GM12878 (cell line): ENCODE results near the gene IMMT. TPM values are rescaled to one million over a fixed set of nuclear protein-coding genes. Genes with fewer than 3 reads are reported as not detected.

ENCODE experiments used
- ATAC-seq: fragments of 200-7000 bp; cut with Tn5 transposase; 3 replicates; pipeline ENCODE4 v1.9.1; 2020; ENCODE audit warnings: mild to moderate bottlenecking, moderate library complexity
- BruUV-seq: library from RNA; stranded (reverse); fragments of 400-500 nt; replicated peaks from 2 replicates; lab custom pipeline; 2021; lab: Mats Ljungman, UMichigan
- CTCF ChIA-PET: fragments of 300-600 bp; sonication (Branson Sonifier 250); formaldehyde crosslinking; extraction: SDS; loops from one replicate; lab custom pipeline; 2021; ENCODE audit warnings: inconsistent platforms; lab: Yijun Ruan, JAX
- POLR2A ChIA-PET: fragments of 350-600 bp; formaldehyde crosslinking; extraction: SDS; loops from one replicate; lab custom pipeline; 2021; ENCODE audit warnings: inconsistent platforms; lab: Charles Lee
- RAD21 ChIA-PET: fragments of 300-600 bp; sonication (Branson Sonifier 250); formaldehyde crosslinking; loops from one replicate; lab custom pipeline; 2023; ENCODE audit warnings: antibody characterized with exemption; ENCODE audit not compliant: unreplicated experiment; lab: Charles Lee
- SMC1A ChIA-PET: fragments of 300-600 bp; sonication (Branson Sonifier 250); formaldehyde crosslinking; loops from one replicate; lab custom pipeline; 2023; ENCODE audit not compliant: unreplicated experiment, uncharacterized antibody; lab: Charles Lee
- DNase-seq: peaks from one replicate; pipeline ENCODE4 v3.0.0-alpha.2; 2011; ENCODE audit warnings: low read depth, low spot score
- FAIRE-seq: peaks from 3 replicates; lab custom pipeline; 2011; peaks lifted over from hg19 to GRCh38; lab: Jason Lieb, UNC
- H2AFZ ChIP-seq: 2 replicates; pipeline ENCODE4 v1.6.0; 2011; ENCODE audit warnings: low read depth, low read length, control low read depth; ENCODE audit not compliant: control insufficient read depth
- H3K27ac ChIP-seq: 2 replicates; pipeline ENCODE4 v1.5.1; 2011; ENCODE audit warnings: control low read depth; ENCODE audit not compliant: control insufficient read depth, insufficient read depth
- H3K27me3 ChIP-seq, 2 experiments: replicated peaks in 1 of 2; 2 replicates each; pipeline versions ENCODE4 v1.6.0 to v1.6.1; 2011; ENCODE audit warnings: low read length in 1 of 2; ENCODE audit not compliant: control insufficient read depth in 2 of 2, insufficient read depth in 2 of 2
- H3K36me3 ChIP-seq, 2 experiments: 2 replicates each; pipeline ENCODE4 v1.5.1; 2011; ENCODE audit warnings: low read length in 1 of 2; ENCODE audit not compliant: control insufficient read depth in 2 of 2, insufficient read depth in 2 of 2
- H3K4me1 ChIP-seq: 2 replicates; pipeline ENCODE4 v1.6.1; 2011; ENCODE audit warnings: mild to moderate bottlenecking, low read length, moderate library complexity, mixed read lengths; ENCODE audit not compliant: control insufficient read depth, insufficient read depth
- H3K4me2 ChIP-seq: 2 replicates; pipeline ENCODE4 v1.6.0; 2011; ENCODE audit warnings: control low read depth; ENCODE audit not compliant: control insufficient read depth, insufficient read depth
- H3K4me3 ChIP-seq: fragments of 200-600 bp; sonication (generic); 2 replicates; pipeline ENCODE4 v1.5.1; 2016
- H3K79me2 ChIP-seq: 2 replicates; pipeline ENCODE4 v1.6.0; 2011; ENCODE audit warnings: low read length; ENCODE audit not compliant: control insufficient read depth, insufficient read depth
- H3K9ac ChIP-seq: 2 replicates; pipeline ENCODE4 v1.8.0; 2011; ENCODE audit warnings: low read length, control low read depth, mixed read lengths; ENCODE audit not compliant: control insufficient read depth, insufficient read depth
- H3K9me3 ChIP-seq: replicated peaks from 3 replicates; pipeline ENCODE4 v1.5.1; 2011; ENCODE audit warnings: mild to moderate bottlenecking, low read length; ENCODE audit not compliant: control insufficient read depth, insufficient read depth
- H4K20me1 ChIP-seq: 2 replicates; pipeline ENCODE4 v1.6.0; 2011; ENCODE audit not compliant: control insufficient read depth, insufficient read depth
- CREM ChIP-seq: IDR thresholded peaks from 2 replicates; pipeline ENCODE4 v1.6.1; 2014; ENCODE audit warnings: antibody characterized with exemption, low read depth
- EZH2 ChIP-seq: IDR thresholded peaks from 2 replicates; pipeline ENCODE4 v1.6.1; 2012; ENCODE audit warnings: low read depth, mild to moderate bottlenecking, control low read depth, inconsistent platforms, low read length, borderline replicate concordance; ENCODE audit not compliant: control insufficient read depth
- MEF2A ChIP-seq: IDR thresholded peaks from 2 replicates; pipeline ENCODE4 v1.6.1; 2011; ENCODE audit warnings: low read depth, mild to moderate bottlenecking, low read length, moderate library complexity; ENCODE audit not compliant: insufficient read depth
- WGBS: methylation state at CpG from one replicate; pipeline ENCODE4 v1.1.6; 2016; ENCODE audit warnings: low lambda C conversion rate; ENCODE audit not compliant: insufficient replicate concordance, insufficient coverage; ENCODE audit errors: missing lambda C conversion rate; 5-methylcytosine and 5-hydroxymethylcytosine counted together
- in situ Hi-C: fragments of 300-500 bp; cut with MboI; formaldehyde crosslinking; loops from 9 replicates; pipeline ENCODE4 v1.14.3; 2018; ENCODE audit warnings: mixed read lengths
- intact Hi-C: fragments of 100-400 bp; cut with micrococcal nuclease; formaldehyde crosslinking; loops from one replicate; pipeline ENCODE4 v1.14.2; 2022; ENCODE audit not compliant: unreplicated experiment
- polyA plus RNA-seq, 11 experiments: library from polyadenylated mRNA; depleted of rRNA in 4 of 11; unstranded in 6 of 11; stranded (reverse) in 5 of 11; fragments of >200 nt; fragmentation: Nextera tagmentation in 4 of 11; fragmentation: Illumina TruSeq in 1 of 11; extraction: Ambion mirVana in 4 of 11; extraction: Trizol in 1 of 11; gene quantifications; 1 replicate in 1 of 11; 2 replicates in 10 of 11; pipeline versions ENCODE4 v1.2.1 to v1.2.3, GENCODE V29; 2011 to 2016; ENCODE audit warnings: inconsistent platforms in 2 of 11, missing spikeins in 2 of 11, low read depth in 1 of 11
- total RNA-seq, 4 experiments: library from RNA; depleted of rRNA in 3 of 4; stranded (reverse); fragments of >200 nt in 3 of 4; fragmentation: Illumina TruSeq in 1 of 4; extraction: Trizol in 1 of 4; gene quantifications; 2 replicates each; pipeline versions ENCODE4 v1.2.1 to v1.2.3, GENCODE V29; 2013 to 2021

IMMT gene
- total and polyA plus RNA-seq, 10 of the 15 experiments (the other 5 are each of a cell fraction or from before 2014, with no cell fraction given), result 78.4 to 149 (median 98.7) TPM

DNA sequence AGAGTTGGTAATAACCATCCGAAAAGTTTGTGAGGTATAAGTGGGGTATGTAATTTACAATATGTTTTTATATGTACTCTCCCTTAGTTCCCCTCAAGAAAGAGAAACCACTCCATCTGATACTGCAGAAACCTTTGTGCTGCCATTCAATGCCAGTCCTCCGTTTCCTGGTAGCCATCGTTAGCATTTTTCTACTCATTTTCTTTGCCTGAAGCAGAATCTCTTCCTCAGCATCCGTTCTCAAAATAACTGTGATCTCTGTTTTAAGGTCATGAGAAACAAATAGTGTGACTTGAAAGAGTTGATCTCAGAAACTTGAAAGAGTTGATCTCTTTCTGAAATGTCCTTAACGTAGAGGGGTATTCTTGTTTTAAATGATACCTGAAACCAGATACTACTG, 88.2 kb downstream of the IMMT start:
- DNase-seq, result no peak
- Histone ChIP-seq H3K9me3 (peaks cover 2% of the 10 kb centered on the region; the same call in 2 of the 3 replicates), H3K27ac (peak overlapping the region; percentile 91), H3K79me2 (peaks cover 71% of the 10 kb centered on the region), H3K4me1 (no peaks in the 10 kb centered on the region), H3K4me2 (peak overlapping the region; percentile 63), H3K9ac (peak overlapping the region; percentile 93), H4K20me1 (no peaks in the 10 kb centered on the region), H3K27me3 (no peaks in the 10 kb centered on the region), H3K36me3 (peaks cover 4 to 13% of the 10 kb centered on the region in 2 experiments; a peak in 3 of 4 replicates), H3K4me3 (peak overlapping the region; percentile 88), H2AFZ (no peak overlapping the region)
- no peak for TF ChIP-seq CREM
- TF ChIP-seq EZH2, result no peak
- 0 out of 2 replicates have a peak, but pooled peaks have one; percentile 10 for TF ChIP-seq MEF2A
- 0 out of 3 replicates have a peak, but pooled peaks have one; percentile 2 for ATAC-seq
- SMC1A ChIA-PET, result interaction anchor here (0.6 to 3.2 kb wide), 5 partner anchors 23 to 358 kb away, joined by 3 to 12 read pairs (median 5); no protein-coding TSS in a partner anchor
- in situ Hi-C loops (no loop called here), intact Hi-C loops (no loop called here)
- BruUV-seq, result no TSS peak
- CTCF ChIA-PET, result interaction anchor here (1.0 to 3.9 kb wide), 6 partner anchors 13 to 280 kb away, joined by 3 to 23 read pairs (median 6); partner anchors contain the start of gene IMMT
- RAD21 ChIA-PET, result interaction anchor here (1.0 to 2.1 kb wide), 3 partner anchors 23 to 280 kb away, joined by 3 to 16 read pairs (median 11); no protein-coding TSS in a partner anchor
- no peak for FAIRE-seq
- 1% methylated on average over 5 of the region's 5 CpGs for WGBS
- POLR2A ChIA-PET, result interaction anchor here (0.5 to 1.9 kb wide), 4 partner anchors 10 to 539 kb away, joined by 5 to 8 read pairs (median 5); no protein-coding TSS in a partner anchor
